Transverse colon (tissue), 4 donors: ENCODE results near the gene TMEM184A.

Source experiments
- CTCF ChIP-seq, 5 experiments: fragments of 200-600 bp in 3 of 5; fragments of 450-650 bp in 2 of 5; sonication (generic) in 3 of 5; IDR thresholded peaks; 1 replicate in 2 of 5; 2 replicates in 3 of 5; pipeline ENCODE4 v1.5.1; 2016 to 2017; ENCODE audit warnings: antibody characterized with exemption in 5 of 5, inconsistent platforms in 3 of 5, mild to moderate bottlenecking in 2 of 5, moderate library complexity in 1 of 5
- EP300 ChIP-seq: sonication (generic); formaldehyde crosslinking; IDR thresholded peaks from one replicate; pipeline ENCODE4 v1.6.1; 2017; ENCODE audit warnings: antibody characterized with exemption, low read depth
- POLR2A ChIP-seq: fragments of 450-650 bp; IDR thresholded peaks from one replicate; pipeline ENCODE4 v1.6.1; 2016; ENCODE audit warnings: antibody characterized with exemption, mild to moderate bottlenecking, moderate library complexity
- POLR2AphosphoS5 ChIP-seq, 3 donors: sonication (generic); formaldehyde crosslinking; IDR thresholded peaks; one replicate each; pipeline ENCODE4 v1.6.1; 2016; ENCODE audit warnings: antibody characterized with exemption in 3 of 3

GRCh38 chr7:1511444-1512422, 44.3 kb downstream of the TMEM184A start:
- no peak for TF ChIP-seq CTCF (IDR thresholded peaks at IDR 0.05)
- no peak for TF ChIP-seq POLR2AphosphoS5 (IDR thresholded peaks at IDR 0.05)
- TF ChIP-seq POLR2A, result no peak
- TF ChIP-seq EP300, result no peak
